A673 (cell line): ENCODE data around the gene NFXL1. TPM values are rescaled to one million over a fixed set of nuclear protein-coding genes. Genes with fewer than 3 reads are reported as not detected.
A peak's percentile ranks its signal among the peaks of the same experiment; 100 is the strongest.

Experiments used
- BruUV-seq: library from RNA; stranded (reverse); fragments of 400-500 nt; replicated peaks from 2 replicates; lab custom pipeline; 2021; lab: Mats Ljungman, UMichigan
- CTCF ChIA-PET: fragments of 300-600 bp; sonication (Branson Sonifier 250); formaldehyde crosslinking; loops from one replicate; lab custom pipeline; 2022; ENCODE audit warnings: antibody characterized with exemption; lab: Charles Lee
- POLR2A ChIA-PET: fragments of 300-600 bp; sonication (Branson Sonifier 250); formaldehyde crosslinking; loops from one replicate; lab custom pipeline; 2022; ENCODE audit warnings: antibody characterized with exemption; ENCODE audit not compliant: low non-redundant PET; lab: Charles Lee
- DNase-seq: peaks from one replicate; pipeline ENCODE4 v3.0.0-alpha.2; 2015; ENCODE audit warnings: low spot score
- H3K27ac ChIP-seq: fragments of 200-600 bp; sonication (generic); 2 replicates; pipeline ENCODE4 v1.5.1; 2016; ENCODE audit warnings: mixed run types, low read depth, mild to moderate bottlenecking, mixed read lengths, antibody characterized with exemption, low read length; ENCODE audit not compliant: poor library complexity, severe bottlenecking
- H3K27me3 ChIP-seq: fragments of 200-600 bp; sonication (generic); replicated peaks from 2 replicates; pipeline ENCODE4 v1.6.1; 2017; ENCODE audit warnings: mixed run types, low read depth, mild to moderate bottlenecking, mixed read lengths, antibody characterized with exemption, low read length; ENCODE audit not compliant: insufficient read depth, poor library complexity
- H3K36me3 ChIP-seq: fragments of 200-600 bp; sonication (generic); 2 replicates; pipeline ENCODE4 v1.6.1; 2016; ENCODE audit warnings: mixed run types, mild to moderate bottlenecking, mixed read lengths, antibody characterized with exemption, low read length; ENCODE audit not compliant: insufficient read depth, poor library complexity, severe bottlenecking
- H3K4me1 ChIP-seq: fragments of 200-600 bp; sonication (generic); 2 replicates; pipeline ENCODE4 v1.6.1; 2017; ENCODE audit warnings: mixed run types, mild to moderate bottlenecking, mixed read lengths, antibody characterized with exemption, low read length; ENCODE audit not compliant: insufficient read depth, poor library complexity, severe bottlenecking
- H3K4me3 ChIP-seq: fragments of 200-600 bp; sonication (generic); 2 replicates; pipeline ENCODE4 v1.5.1; 2016; ENCODE audit warnings: low read depth, mixed run types, mild to moderate bottlenecking, mixed read lengths, low read length; ENCODE audit not compliant: poor library complexity, severe bottlenecking
- H3K9me3 ChIP-seq: fragments of 200-600 bp; sonication (generic); 2 replicates; pipeline ENCODE4 v1.6.1; 2016; ENCODE audit warnings: mixed run types, low read depth, mild to moderate bottlenecking, mixed read lengths, antibody characterized with exemption, low read length; ENCODE audit not compliant: poor library complexity, severe bottlenecking
- EZH2 ChIP-seq: fragments of 200-600 bp; sonication (generic); IDR thresholded peaks from 2 replicates; pipeline ENCODE4 v1.6.1; 2017; ENCODE audit warnings: borderline replicate concordance, low read depth, mild to moderate bottlenecking, mixed read lengths, antibody characterized with exemption, low read length; ENCODE audit not compliant: poor library complexity, severe bottlenecking
- intact Hi-C: fragments of 100-400 bp; cut with micrococcal nuclease; formaldehyde crosslinking; loops from one replicate; pipeline ENCODE4 v1.10.0; 2022; ENCODE audit not compliant: unreplicated experiment
- total RNA-seq: library from RNA; stranded (reverse); gene quantifications from 2 replicates; pipeline ENCODE4 v1.2.3, GENCODE V29; 2021
- TF ChIP-seq, protein P1 (sequence below): fragments of 300-800, 200-600 bp; sonication (generic); conservative IDR thresholded peaks from 2 replicates; pipeline ENCODE4 v1.5.1; 2017; ENCODE audit warnings: low read depth, mild to moderate bottlenecking, antibody characterized with exemption, low read length, moderate library complexity, mixed read lengths

The NFXL1 gene
- total RNA-seq, 1 experiment from 2014 or later: 12.1 TPM

DNA sequence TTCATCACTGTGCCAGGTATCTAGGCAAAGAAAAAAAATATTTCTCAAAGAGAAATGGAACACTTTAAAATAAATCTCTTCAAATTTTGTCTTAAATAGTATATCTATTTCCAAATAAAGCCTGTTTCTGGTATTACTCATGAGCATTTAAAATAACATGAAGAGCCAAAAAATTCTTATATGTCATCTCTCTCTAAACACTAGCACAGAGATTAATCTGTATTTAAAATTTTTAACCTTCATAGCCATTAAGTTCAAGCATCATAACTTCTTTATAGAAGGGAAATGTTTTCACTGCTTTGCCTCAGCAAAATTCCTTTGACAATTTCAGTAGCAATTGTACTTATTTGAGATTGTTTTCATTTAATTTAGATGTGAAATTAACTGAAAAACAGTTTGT lies 71.4 kb downstream of the NFXL1 start:
- no peaks in the 10 kb centered on the region for H3K4me1 ChIP-seq
- intact Hi-C loops: no loop called here
- no peaks in the 10 kb centered on the region for H3K9me3 ChIP-seq
- H3K36me3 ChIP-seq: no peaks in the 10 kb centered on the region
- ChIA-PET POLR2A (no interaction called here), CTCF (no interaction called here)
- TF ChIP-seq, protein P1, sequence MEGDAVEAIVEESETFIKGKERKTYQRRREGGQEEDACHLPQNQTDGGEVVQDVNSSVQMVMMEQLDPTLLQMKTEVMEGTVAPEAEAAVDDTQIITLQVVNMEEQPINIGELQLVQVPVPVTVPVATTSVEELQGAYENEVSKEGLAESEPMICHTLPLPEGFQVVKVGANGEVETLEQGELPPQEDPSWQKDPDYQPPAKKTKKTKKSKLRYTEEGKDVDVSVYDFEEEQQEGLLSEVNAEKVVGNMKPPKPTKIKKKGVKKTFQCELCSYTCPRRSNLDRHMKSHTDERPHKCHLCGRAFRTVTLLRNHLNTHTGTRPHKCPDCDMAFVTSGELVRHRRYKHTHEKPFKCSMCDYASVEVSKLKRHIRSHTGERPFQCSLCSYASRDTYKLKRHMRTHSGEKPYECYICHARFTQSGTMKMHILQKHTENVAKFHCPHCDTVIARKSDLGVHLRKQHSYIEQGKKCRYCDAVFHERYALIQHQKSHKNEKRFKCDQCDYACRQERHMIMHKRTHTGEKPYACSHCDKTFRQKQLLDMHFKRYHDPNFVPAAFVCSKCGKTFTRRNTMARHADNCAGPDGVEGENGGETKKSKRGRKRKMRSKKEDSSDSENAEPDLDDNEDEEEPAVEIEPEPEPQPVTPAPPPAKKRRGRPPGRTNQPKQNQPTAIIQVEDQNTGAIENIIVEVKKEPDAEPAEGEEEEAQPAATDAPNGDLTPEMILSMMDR: no peak
- TF ChIP-seq EZH2: no peak
- no peak for DNase-seq
- no TSS peak for BruUV-seq
- H3K27me3 ChIP-seq: no peaks in the 10 kb centered on the region
- no peak overlapping the region for H3K4me3 ChIP-seq
- H3K27ac ChIP-seq: no peak overlapping the region

DNA sequence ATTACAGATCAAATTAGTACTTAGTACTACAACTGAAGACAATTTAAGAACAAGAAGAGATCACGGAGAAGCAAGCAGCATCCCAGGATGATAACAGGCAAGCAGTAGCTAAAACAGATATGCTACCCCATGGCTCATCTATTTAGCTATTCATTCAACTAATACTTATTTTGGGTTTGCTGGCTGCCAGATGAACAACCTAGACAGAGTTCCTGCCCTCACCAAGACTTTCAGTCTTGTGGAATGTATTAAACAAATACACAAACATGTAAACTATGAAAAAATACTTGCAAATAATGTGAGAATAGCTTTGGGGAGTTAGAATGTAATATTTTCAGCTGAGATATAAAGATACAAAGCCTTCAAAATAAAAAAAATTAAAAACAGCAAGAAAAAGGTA lies 74.1 kb downstream of the NFXL1 start:
- peaks cover 11% of the 10 kb centered on the region for H3K4me1 ChIP-seq
- no peaks in the 10 kb centered on the region for H3K9me3 ChIP-seq
- intact Hi-C loops: no loop called here
- CTCF ChIA-PET: no interaction called here
- no peak overlapping the region for H3K4me3 ChIP-seq
- no peak for DNase-seq
- no peaks in the 10 kb centered on the region for H3K36me3 ChIP-seq
- no TSS peak for BruUV-seq
- H3K27ac ChIP-seq: no peak overlapping the region
- POLR2A ChIA-PET: no interaction called here
- no peaks in the 10 kb centered on the region for H3K27me3 ChIP-seq
- TF ChIP-seq EZH2: no peak
- TF ChIP-seq, protein P1: no peak

DNA sequence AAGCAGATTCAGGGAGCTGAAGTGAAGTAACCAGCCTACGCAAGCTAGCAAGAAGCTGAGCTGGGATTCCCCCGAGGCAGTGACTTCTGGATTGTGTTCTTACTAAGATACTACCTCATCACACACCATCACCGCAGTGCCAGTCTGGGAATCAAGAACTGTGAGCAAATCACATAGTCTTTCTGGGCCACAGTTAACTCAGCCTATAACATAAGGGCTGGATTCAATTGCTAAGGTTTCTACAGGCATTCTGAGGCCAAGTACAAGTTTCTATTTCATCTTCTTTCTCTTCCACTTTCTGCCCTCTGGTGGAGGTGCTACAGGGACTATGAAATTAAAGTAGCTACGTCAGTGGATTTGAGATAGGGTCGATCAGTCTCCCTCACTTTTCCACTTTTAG lies 75.1 kb downstream of the NFXL1 start:
- Histone ChIP-seq H3K9me3 (no peaks in the 10 kb centered on the region), H3K27me3 (no peaks in the 10 kb centered on the region), H3K27ac (no peak overlapping the region), H3K36me3 (no peaks in the 10 kb centered on the region), H3K4me3 (no peak overlapping the region), H3K4me1 (peaks cover 11% of the 10 kb centered on the region)
- POLR2A ChIA-PET: no interaction called here
- intact Hi-C loops: loop anchor here (5.0 kb wide), 1 partner anchor 172 kb away; no protein-coding TSS in a partner anchor
- no TSS peak for BruUV-seq
- TF ChIP-seq, protein P1: peak; percentile 51
- no peak for TF ChIP-seq EZH2
- CTCF ChIA-PET: interaction anchor here (0.9 to 1.3 kb wide), 3 partner anchors 9 to 135 kb away, joined by 3 to 8 read pairs (median 3); no protein-coding TSS in a partner anchor
- peak; percentile 48 for DNase-seq
